Osteocyte (in vitro differentiated cells): ENCODE data around the gene KDF1. TPM values are rescaled to one million over a fixed set of nuclear protein-coding genes. Genes with fewer than 3 reads are reported as not detected.

Experiments
- DNase-seq: peaks from one replicate; pipeline ENCODE4 v3.0.0; 2021; ENCODE audit warnings: mixed read lengths; ENCODE audit not compliant: unreplicated experiment; ENCODE audit errors: extremely low spot score
- H3K27ac Mint-ChIP-seq: one replicate; pipeline ENCODE4 v1.8.0; 2021; ENCODE audit warnings: mild to moderate bottlenecking, mixed read lengths; ENCODE audit not compliant: unreplicated experiment
- H3K27me3 Mint-ChIP-seq: one replicate; pipeline ENCODE4 v1.8.0; 2021; ENCODE audit warnings: mixed read lengths; ENCODE audit not compliant: unreplicated experiment
- H3K36me3 Mint-ChIP-seq: one replicate; pipeline ENCODE4 v1.8.0; 2021; ENCODE audit warnings: mixed read lengths; ENCODE audit not compliant: unreplicated experiment
- H3K4me1 Mint-ChIP-seq: one replicate; pipeline ENCODE4 v1.8.0; 2021; ENCODE audit warnings: mixed read lengths; ENCODE audit not compliant: unreplicated experiment
- H3K4me3 Mint-ChIP-seq: one replicate; pipeline ENCODE4 v1.8.0; 2021; ENCODE audit warnings: mild to moderate bottlenecking, moderate library complexity, mixed read lengths; ENCODE audit not compliant: unreplicated experiment
- H3K9me3 Mint-ChIP-seq: one replicate; pipeline ENCODE4 v1.8.0; 2021; ENCODE audit warnings: mixed read lengths; ENCODE audit not compliant: unreplicated experiment
- total RNA-seq: library from RNA; stranded (reverse); gene quantifications from 2 replicates; pipeline ENCODE4 v1.2.1, GENCODE V29; 2021
- TF ChIP-seq, protein P1 (sequence below): fragments of 200-600 bp; sonication (generic); IDR thresholded peaks from 2 replicates; pipeline ENCODE4 v1.5.0; 2021; ENCODE audit warnings: antibody characterized with exemption, mild to moderate bottlenecking, moderate library complexity

Gene KDF1
- total RNA-seq, 1 donor from 2014 or later: not detected

DNA sequence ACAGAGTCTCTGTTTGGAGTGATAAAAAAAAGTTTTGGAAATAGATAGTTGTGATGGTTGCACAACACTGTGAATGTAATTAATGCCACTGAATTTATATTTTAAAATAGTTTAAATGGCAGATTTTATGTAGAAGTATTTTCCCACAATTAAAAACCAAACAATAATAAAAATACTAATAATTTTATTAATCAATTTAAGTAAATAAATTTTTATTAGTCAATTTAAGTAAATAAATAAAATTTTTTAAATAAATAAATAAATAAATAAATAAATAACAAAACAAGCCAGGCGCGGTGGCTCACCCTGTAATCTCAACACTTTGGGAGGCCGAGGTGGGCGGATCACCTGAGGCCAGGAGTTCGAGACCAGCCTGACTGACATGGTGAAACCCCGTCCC is 4.9 kb upstream of the KDF1 start:
- Mint-ChIP-seq H3K27me3 (peaks cover 28% of the 10 kb centered on the region), H3K4me1 (peaks cover 6% of the 10 kb centered on the region), H3K36me3 (no peaks in the 10 kb centered on the region), H3K9me3 (no peaks in the 10 kb centered on the region), H3K27ac (no peak overlapping the region), H3K4me3 (no peak overlapping the region)
- TF ChIP-seq, protein P1, sequence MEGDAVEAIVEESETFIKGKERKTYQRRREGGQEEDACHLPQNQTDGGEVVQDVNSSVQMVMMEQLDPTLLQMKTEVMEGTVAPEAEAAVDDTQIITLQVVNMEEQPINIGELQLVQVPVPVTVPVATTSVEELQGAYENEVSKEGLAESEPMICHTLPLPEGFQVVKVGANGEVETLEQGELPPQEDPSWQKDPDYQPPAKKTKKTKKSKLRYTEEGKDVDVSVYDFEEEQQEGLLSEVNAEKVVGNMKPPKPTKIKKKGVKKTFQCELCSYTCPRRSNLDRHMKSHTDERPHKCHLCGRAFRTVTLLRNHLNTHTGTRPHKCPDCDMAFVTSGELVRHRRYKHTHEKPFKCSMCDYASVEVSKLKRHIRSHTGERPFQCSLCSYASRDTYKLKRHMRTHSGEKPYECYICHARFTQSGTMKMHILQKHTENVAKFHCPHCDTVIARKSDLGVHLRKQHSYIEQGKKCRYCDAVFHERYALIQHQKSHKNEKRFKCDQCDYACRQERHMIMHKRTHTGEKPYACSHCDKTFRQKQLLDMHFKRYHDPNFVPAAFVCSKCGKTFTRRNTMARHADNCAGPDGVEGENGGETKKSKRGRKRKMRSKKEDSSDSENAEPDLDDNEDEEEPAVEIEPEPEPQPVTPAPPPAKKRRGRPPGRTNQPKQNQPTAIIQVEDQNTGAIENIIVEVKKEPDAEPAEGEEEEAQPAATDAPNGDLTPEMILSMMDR: no peak
- no peak for DNase-seq

DNA sequence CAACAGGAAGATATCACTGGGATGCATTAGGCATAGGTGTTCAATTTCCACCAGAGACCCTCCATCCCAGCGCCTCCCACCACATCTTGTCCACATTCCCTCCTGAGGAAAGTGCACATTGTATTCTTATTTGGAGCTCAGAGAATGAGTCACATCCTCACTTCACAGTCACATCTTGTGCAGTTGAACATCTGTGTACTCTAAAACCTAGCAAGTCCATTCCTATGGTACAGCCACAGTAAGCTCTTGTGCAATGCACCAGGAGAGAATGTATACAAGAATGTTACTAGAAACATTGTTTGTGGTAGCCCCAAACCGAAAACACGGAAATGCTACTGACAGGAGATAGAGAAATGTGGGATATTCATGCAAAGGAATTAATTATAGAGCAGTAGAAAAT is 1.6 kb upstream of the KDF1 start:
- Mint-ChIP-seq H3K27ac (no peak overlapping the region), H3K4me3 (no peak overlapping the region)
- no peak for DNase-seq

DNA sequence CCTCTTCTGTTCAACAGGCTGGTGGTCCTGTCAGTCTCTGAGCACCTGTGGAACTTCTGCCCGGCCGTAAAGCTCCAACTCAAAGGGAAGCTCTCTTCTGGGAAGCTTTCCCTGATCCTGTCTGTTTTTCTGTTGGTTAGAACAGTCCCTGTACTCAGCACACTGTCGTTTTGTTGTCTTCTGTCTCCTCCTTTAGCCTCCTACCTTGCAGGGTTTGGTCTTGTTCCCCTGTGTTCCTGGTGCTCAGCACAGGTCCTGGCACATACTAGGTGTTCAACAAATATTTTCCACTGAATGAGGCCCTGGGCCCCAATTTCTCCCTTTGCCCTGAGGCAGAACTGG is 328 bp upstream of the KDF1 start:
- Mint-ChIP-seq H3K36me3 (no peaks in the 10 kb centered on the region), H3K4me1 (peaks cover 6% of the 10 kb centered on the region), H3K9me3 (peaks cover 7% of the 10 kb centered on the region), H3K27ac (no peak overlapping the region), H3K4me3 (peak overlapping the region; percentile 60), H3K27me3 (peaks cover 51% of the 10 kb centered on the region)
- TF ChIP-seq, protein P1: no peak
- DNase-seq: no peak

More for the DNA sequence above, 1.6 kb upstream of the KDF1 start:
- Mint-ChIP-seq H3K36me3 (no peaks in the 10 kb centered on the region), H3K4me1 (peaks cover 6% of the 10 kb centered on the region), H3K27me3 (peaks cover 44% of the 10 kb centered on the region), H3K9me3 (no peaks in the 10 kb centered on the region)
- TF ChIP-seq, protein P1: no peak

DNA sequence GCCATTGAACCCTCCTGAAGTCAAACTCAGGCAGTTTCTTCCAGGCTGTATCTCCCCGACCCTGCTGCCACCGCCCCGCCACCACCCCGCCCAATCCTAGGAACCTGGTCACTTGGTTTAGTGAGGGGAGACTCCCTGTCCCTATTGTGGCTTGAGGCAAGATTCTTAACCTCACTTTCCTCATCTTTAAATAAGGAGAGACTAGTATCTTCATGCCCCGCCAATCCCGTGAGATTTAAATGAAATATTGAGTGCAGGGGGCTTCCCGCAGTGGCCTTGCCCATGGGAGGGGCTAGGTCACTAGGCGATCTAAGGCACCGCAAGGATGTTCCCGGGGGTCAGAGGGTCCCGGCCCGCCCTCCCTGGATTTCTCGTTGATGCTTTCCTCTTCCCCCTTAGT is 998 bp downstream of the KDF1 start:
- H3K27me3 Mint-ChIP-seq: peaks cover 54% of the 10 kb centered on the region
- H3K4me1 Mint-ChIP-seq: peaks cover 6% of the 10 kb centered on the region
- H3K4me3 Mint-ChIP-seq: no peak overlapping the region
- H3K27ac Mint-ChIP-seq: no peak overlapping the region
- TF ChIP-seq, protein P1: no peak
- no peak for DNase-seq
- H3K36me3 Mint-ChIP-seq: no peaks in the 10 kb centered on the region
- peaks cover 7% of the 10 kb centered on the region for H3K9me3 Mint-ChIP-seq

DNA sequence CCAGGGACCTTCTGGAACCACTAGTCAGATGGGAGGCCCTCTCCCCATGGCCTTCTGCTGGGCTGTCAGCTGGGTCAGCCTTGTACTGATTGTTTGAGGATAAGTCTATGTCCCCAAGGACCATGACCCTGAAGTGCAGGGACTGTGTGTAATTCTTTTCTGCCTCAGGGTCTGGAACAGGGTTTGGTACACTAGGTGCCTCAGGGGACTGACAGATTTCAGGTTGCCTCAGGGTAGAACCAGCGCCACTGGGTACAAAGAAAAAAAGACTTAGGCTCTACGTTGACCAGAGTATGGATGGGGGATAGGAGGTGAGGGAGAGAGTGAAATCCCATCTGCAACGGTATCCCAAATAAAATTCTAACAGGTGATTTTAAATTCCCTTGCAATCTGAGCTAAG is 3.0 kb downstream of the KDF1 start:
- H3K36me3 Mint-ChIP-seq: no peaks in the 10 kb centered on the region
- no peak overlapping the region for H3K4me3 Mint-ChIP-seq
- TF ChIP-seq, protein P1: no peak
- no peak for DNase-seq
- no peak overlapping the region for H3K27ac Mint-ChIP-seq
- H3K27me3 Mint-ChIP-seq: peaks cover 49% of the 10 kb centered on the region
- H3K4me1 Mint-ChIP-seq: peaks cover 6% of the 10 kb centered on the region
- peaks cover 7% of the 10 kb centered on the region for H3K9me3 Mint-ChIP-seq
